ENCODE measurements around the gene BOLA1. TPM values are rescaled to one million over a fixed set of nuclear protein-coding genes. Genes with fewer than 3 reads are reported as not detected.

The BOLA1 gene
- total RNA-seq (7.0 and 10.8 TPM in 2 replicates), polyA plus RNA-seq (12.2 and 16.1 TPM in 2 replicates), polyA minus RNA-seq (2.0 and 3.7 TPM in 2 replicates), Bru-seq, nascent RNA (percentile 35 among the genes with signal in this experiment), BruChase-seq, experiment 1, labeled RNA remaining after a 6-hour chase (percentile 36 among the genes with signal in this experiment), BruChase-seq, experiment 2, labeled RNA remaining after a 2-hour chase (percentile 31 among the genes with signal in this experiment)
- polyA plus RNA-seq (2011; cell fraction: cytosol; rRNA removed): 11.6 and 15.0 TPM in 2 replicates
- 5.8 and 8.2 TPM in 2 replicates for polyA plus RNA-seq (2011; cell fraction: nucleus; rRNA removed)
- 7.1 and 8.3 TPM in 2 replicates for polyA plus RNA-seq (2012)
- 5.5 TPM for polyA minus RNA-seq (2011; cell fraction: cytosol; rRNA and poly(A)+ RNA removed)
- polyA minus RNA-seq (2011; cell fraction: nucleus; rRNA and poly(A)+ RNA removed): 1.0 and 2.2 TPM in 2 replicates
- long read RNA-seq, transcript BOLA1-202 (2 exons, 859 nt): major isoform, 16 of 19 reads
- long read RNA-seq, partial matches to known transcripts: 0 of 19 reads
- long read RNA-seq, other reads (novel, unspliced or antisense): 3 of 19 reads

DNA sequence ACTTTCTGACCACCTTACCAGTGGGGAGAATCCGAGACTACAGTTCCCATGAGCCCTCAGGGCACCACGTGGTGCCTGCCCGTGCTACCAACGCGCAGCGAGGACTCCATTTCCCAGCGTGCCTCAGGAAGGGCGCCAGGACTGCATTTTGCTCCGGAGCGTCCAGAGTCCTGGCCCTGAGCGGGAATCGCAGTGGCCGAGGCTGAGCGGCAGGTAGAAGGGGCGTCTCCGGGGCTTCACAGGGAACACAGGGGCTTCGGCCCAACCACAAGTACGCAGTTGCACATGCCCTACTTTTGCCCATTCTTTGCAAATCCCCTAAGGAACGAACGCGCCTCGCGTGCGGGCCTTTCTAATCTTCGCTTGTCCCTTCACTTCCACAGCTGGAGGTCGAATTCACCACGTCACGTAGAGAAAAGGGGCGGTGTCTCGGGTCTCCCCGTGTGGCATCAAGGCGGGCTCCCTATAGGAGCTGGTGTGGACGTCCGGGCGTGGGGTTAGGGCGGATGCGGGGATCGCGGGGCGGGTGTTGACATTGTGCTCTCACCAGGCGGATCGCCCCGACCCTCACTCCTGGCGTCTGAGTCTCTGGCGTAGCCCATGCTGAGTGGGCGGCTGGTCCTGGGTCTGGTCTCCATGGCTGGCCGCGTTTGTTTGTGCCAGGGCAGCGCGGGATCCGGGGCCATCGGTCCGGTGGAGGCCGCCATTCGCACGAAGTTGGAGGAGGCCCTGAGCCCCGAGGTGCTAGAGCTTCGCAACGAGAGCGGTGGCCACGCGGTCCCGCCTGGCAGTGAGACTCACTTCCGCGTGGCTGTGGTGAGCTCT, at the start of gene BOLA1:
BOLA1 (plus strand) TSS at position 109 of the 825 bp plus-strand sequence; CDS start at position 601, 492 bp downstream.
- Histone ChIP-seq H3K4me1 (ENCODE audit: control insufficient read depth, extremely low read depth, insufficient read depth, low read length) (peaks cover 5% of the 10 kb centered on the region), H3K79me2 (ENCODE audit: control insufficient read depth, insufficient read depth, low read length) (no peaks in the 10 kb centered on the region), H3K36me3 (ENCODE audit: control insufficient read depth in 2 of 2, extremely low read depth in 1 of 2, insufficient read depth in 2 of 2, low read length in 2 of 2) (no peaks in the 10 kb centered on the region), H3K9me3 (replicated peaks; ENCODE audit: control insufficient read depth, insufficient read depth, low read length) (no peaks in the 10 kb centered on the region), H3K27me3 (ENCODE audit: control insufficient read depth in 2 of 2, insufficient read depth in 2 of 2, low read length in 2 of 2) (no peaks in the 10 kb centered on the region), H3K4me2 (ENCODE audit: insufficient read depth, low read length) (peak within 1 kb of the TSS; percentile 19), H3K27ac (ENCODE audit: insufficient read depth, low read depth, low read length) (peak within 1 kb of the TSS; percentile 12), H3K9ac (replicated peaks; ENCODE audit: extremely low read depth, insufficient read depth, low read length) (peak within 1 kb of the TSS; percentile 7), H3K4me3 (replicated peaks in 1 of 3; ENCODE audit: insufficient read depth in 1 of 3, low read depth in 1 of 3, low read length in 3 of 3) (peak within 1 kb of the TSS in 2 of 3 experiments; percentile 12 to 55), H3K9me1 (replicated peaks; ENCODE audit: control insufficient read depth, extremely low read depth, insufficient read depth, low read length) (no peaks in the 10 kb centered on the region), H2AFZ (ENCODE audit: low read depth, low read length) (peak within 1 kb of the TSS; percentile 71), H4K20me1 (replicated peaks; ENCODE audit: control insufficient read depth, extremely low read depth, insufficient read depth, low read length) (no peaks in the 10 kb centered on the region)
- TF ChIP-seq MYC (IDR thresholded peaks at IDR 0.05; ENCODE audit: low read depth, low read length): peak; percentile 71
- no peak for TF ChIP-seq JUN (IDR thresholded peaks at IDR 0.05; ENCODE audit: borderline replicate concordance, insufficient read depth, insufficient read length, low read depth)
- no peak for TF ChIP-seq FOS (IDR thresholded peaks at IDR 0.05; ENCODE audit: borderline replicate concordance, insufficient read depth, low read length)
- TF ChIP-seq GATA2 (IDR thresholded peaks at IDR 0.05; ENCODE audit: insufficient read depth, insufficient read length, low read depth, low read length): no peak
- TF ChIP-seq EZH2 (IDR thresholded peaks at IDR 0.05; ENCODE audit: borderline replicate concordance, low read depth, low read length, severe bottlenecking): no peak
- TF ChIP-seq POLR2A (IDR thresholded peaks at IDR 0.05; ENCODE audit: low read depth, low read length): peak; percentile 72
- peak; percentile 99 for TF ChIP-seq MAX (IDR thresholded peaks at IDR 0.05; ENCODE audit: insufficient read depth, insufficient read length)
- TF ChIP-seq POLR2AphosphoS5 (IDR thresholded peaks at IDR 0.05; ENCODE audit: insufficient read depth, low read depth, low read length): peak; percentile 76
- TF ChIP-seq CTCF (IDR thresholded peaks at IDR 0.05; ENCODE audit: extremely low read depth in 1 of 2, insufficient read depth in 1 of 2, low read depth in 1 of 2, low read length in 2 of 2): no peak
- dilution Hi-C loops (cut with MboI; ENCODE audit: extremely low pct_ligation_motif_present, low sequenced_read_pairs) (loop anchor here (25.0 kb wide), 1 partner anchor 138 kb away; no protein-coding TSS in a partner anchor), intact Hi-C loops (cut with micrococcal nuclease) (loop anchor here (1.0 kb wide), 2 partner anchors 11 to 314 kb away; no protein-coding TSS in a partner anchor)
- POLR2A ChIA-PET: interaction anchor here (1.4 kb wide), 1 partner anchor 12 kb away, joined by 13 read pairs; a partner anchor contains a TSS
- peak; percentile 92 for DNase-seq (ENCODE audit: low read depth, low spot score)
- FAIRE-seq: peak; percentile 93
- CTCF ChIA-PET: interaction anchor here (0.6 to 1.1 kb wide), 3 partner anchors 12 to 287 kb away, joined by 3 to 6 read pairs (median 3); a partner anchor contains a TSS
- BruUV-seq (replicated peaks): no TSS peak

All from endothelial cell of umbilical vein (primary cell).